GM18517 (cell line): ENCODE measurements around the gene MED15.
"Not testable (repeated sequence)": the region's sequence is repeated elsewhere in the genome, so short reads cannot be mapped to it uniquely, and the experiment has no call there.

Experiments
- ATAC-seq: cut with Tn5 transposase; IDR thresholded peaks from one replicate; pipeline ENCODE4 v1.9.1; 2021; ENCODE audit warnings: mild to moderate bottlenecking, moderate library complexity; ENCODE audit not compliant: unreplicated experiment

The MED15 gene

GRCh38 chr22:20581503-20582170, 74.2 kb downstream of the MED15 start:
- no peak for ATAC-seq

- ATAC-seq, result no peak
These were observed 74.7 kb downstream of the MED15 start for GRCh38 chr22:20582171-20582511.

- no peak for ATAC-seq
These were observed 75.3 kb downstream of the MED15 start for GRCh38 chr22:20582520-20583361.

GRCh38 chr22:20583471-20583922, 76.1 kb downstream of the MED15 start:
- no peak for ATAC-seq

- no peak for ATAC-seq
These were observed 76.8 kb downstream of the MED15 start for GRCh38 chr22:20584029-20584871.

GRCh38 chr22:20584872-20585638, 77.6 kb downstream of the MED15 start:
- no peak for ATAC-seq

- no peak for ATAC-seq
These were observed 78.4 kb downstream of the MED15 start for GRCh38 chr22:20585639-20586402.

GRCh38 chr22:20586403-20586745, 79.0 kb downstream of the MED15 start:
- ATAC-seq, result no peak

GRCh38 chr22:20587206-20587958, 80.0 kb downstream of the MED15 start:
- ATAC-seq, result no peak

GRCh38 chr22:20588092-20588842, 80.9 kb downstream of the MED15 start:
- ATAC-seq, result no peak

GRCh38 chr22:20588843-20589581, 81.6 kb downstream of the MED15 start:
- no peak for ATAC-seq

GRCh38 chr22:20589614-20590476, 82.4 kb downstream of the MED15 start:
- no peak for ATAC-seq

GRCh38 chr22:20590477-20591294, 83.3 kb downstream of the MED15 start:
- no peak for ATAC-seq

GRCh38 chr22:20591295-20591645, 83.9 kb downstream of the MED15 start:
- no peak for ATAC-seq

- ATAC-seq, result no peak
These were observed 84.4 kb downstream of the MED15 start for GRCh38 chr22:20591660-20592310.

- not testable (repeated sequence) for ATAC-seq
These were observed 86.6 kb downstream of the MED15 start for GRCh38 chr22:20594038-20594437.
